Measurements from ENCODE around the gene DDX51. TPM values are rescaled to one million over a fixed set of nuclear protein-coding genes. Genes with fewer than 3 reads are reported as not detected.
"Not testable (repeated sequence)": the region's sequence is repeated elsewhere in the genome, so short reads cannot be mapped to it uniquely, and the experiment has no call there.

DDX51 gene
- total and polyA plus RNA-seq, 4 donors = 3.3 to 32.4 (median 14.6) TPM

GRCh38 chr12:132134653-132135183, 9.4 kb downstream of the DDX51 start:
- H3K36me3 ChIP-seq (ENCODE audit: control insufficient read depth in 1 of 2, insufficient read depth in 2 of 2, low read length in 1 of 2); H3K4me3 ChIP-seq (ENCODE audit: low read length in 2 of 2); H3K27me3 ChIP-seq (ENCODE audit: control insufficient read depth in 1 of 2, insufficient read depth in 2 of 2, low read length in 1 of 2); H3K4me1 ChIP-seq (ENCODE audit: control insufficient read depth in 1 of 2, insufficient read depth in 2 of 2, low read length in 2 of 2); H3K9me3 ChIP-seq (ENCODE audit: control insufficient read depth, low read length); H3K27ac ChIP-seq (ENCODE audit: low read depth in 1 of 2, low read length in 2 of 2); ATAC-seq (ENCODE audit: low FRiP score); intact Hi-C loops (cut with DNase I): not testable (repeated sequence)
- WGBS, 2 donors = 93 to 96% methylated on average over 24 to 38 of the region's 39 CpGs
- DNase-seq = peak in 1 of 2 donors; percentile 5

- Histone ChIP-seq H3K36me3 (ENCODE audit: control insufficient read depth in 1 of 2, insufficient read depth in 2 of 2, low read length in 1 of 2) (no peaks in the 10 kb centered on the region), H3K4me1 (ENCODE audit: control insufficient read depth in 1 of 2, insufficient read depth in 2 of 2, low read length in 2 of 2) (no peaks in the 10 kb centered on the region), H3K4me3 (ENCODE audit: low read length in 2 of 2) (no peak overlapping the region), H3K27me3 (ENCODE audit: control insufficient read depth in 1 of 2, insufficient read depth in 2 of 2, low read length in 1 of 2) (no peaks in the 10 kb centered on the region), H3K27ac (ENCODE audit: low read depth in 1 of 2, low read length in 2 of 2) (no peak overlapping the region), H3K9me3 (ENCODE audit: control insufficient read depth, low read length) (no peaks in the 10 kb centered on the region)
- ATAC-seq (ENCODE audit: low FRiP score) (peak; percentile 19), DNase-seq (peak in 1 of 2 donors; percentile 39)
- WGBS, 2 donors = 71 to 73% methylated on average over 26 to 27 of the region's 27 CpGs
- intact Hi-C loops (cut with DNase I) = no loop called here
Observed at GRCh38 chr12:132133952-132134652, 10.0 kb downstream of the DDX51 start.

GRCh38 chr12:132132609-132133430, 11.3 kb downstream of the DDX51 start:
- intact Hi-C loops (cut with DNase I) = no loop called here
- H3K27ac ChIP-seq (ENCODE audit: low read depth in 1 of 2, low read length in 2 of 2) = no peak overlapping the region
- no peaks in the 10 kb centered on the region for H3K9me3 ChIP-seq (ENCODE audit: control insufficient read depth, low read length)
- DNase-seq (peak in 1 of 2 donors; percentile 71), ATAC-seq (ENCODE audit: low FRiP score) (peak; percentile 65)
- H3K36me3 ChIP-seq (ENCODE audit: control insufficient read depth in 1 of 2, insufficient read depth in 2 of 2, low read length in 1 of 2) = no peaks in the 10 kb centered on the region
- no peaks in the 10 kb centered on the region for H3K27me3 ChIP-seq (ENCODE audit: control insufficient read depth in 1 of 2, insufficient read depth in 2 of 2, low read length in 1 of 2)
- no peaks in the 10 kb centered on the region for H3K4me1 ChIP-seq (ENCODE audit: control insufficient read depth in 1 of 2, insufficient read depth in 2 of 2, low read length in 2 of 2)
- no peak overlapping the region for H3K4me3 ChIP-seq (ENCODE audit: low read length in 2 of 2)
- WGBS, 2 donors = 90 to 91% methylated on average over 33 to 39 of the region's 39 CpGs

GRCh38 chr12:132131952-132132351, 12.2 kb downstream of the DDX51 start:
- no peaks in the 10 kb centered on the region for H3K9me3 ChIP-seq (ENCODE audit: control insufficient read depth, low read length)
- no peak for ATAC-seq (ENCODE audit: low FRiP score)
- no peaks in the 10 kb centered on the region for H3K4me1 ChIP-seq (ENCODE audit: control insufficient read depth in 1 of 2, insufficient read depth in 2 of 2, low read length in 2 of 2)
- peak in 1 of 2 donors; percentile 55 for DNase-seq
- intact Hi-C loops (cut with DNase I) = no loop called here
- WGBS, 2 donors = 91 to 92% methylated on average over 14 of the region's 14 CpGs
- no peaks in the 10 kb centered on the region for H3K27me3 ChIP-seq (ENCODE audit: control insufficient read depth in 1 of 2, insufficient read depth in 2 of 2, low read length in 1 of 2)
- peaks cover 0 to 2% of the 10 kb centered on the region in 2 donors for H3K36me3 ChIP-seq (ENCODE audit: control insufficient read depth in 1 of 2, insufficient read depth in 2 of 2, low read length in 1 of 2)
- H3K27ac ChIP-seq (ENCODE audit: low read depth in 1 of 2, low read length in 2 of 2) = no peak overlapping the region
- H3K4me3 ChIP-seq (ENCODE audit: low read length in 2 of 2) = no peak overlapping the region

GRCh38 chr12:132131229-132131628, 12.9 kb downstream of the DDX51 start:
- WGBS, 2 donors = 97 to 98% methylated on average over 14 of the region's 14 CpGs
- Histone ChIP-seq H3K27ac (ENCODE audit: low read depth in 1 of 2, low read length in 2 of 2) (no peak overlapping the region), H3K4me1 (ENCODE audit: control insufficient read depth in 1 of 2, insufficient read depth in 2 of 2, low read length in 2 of 2) (no peaks in the 10 kb centered on the region), H3K27me3 (ENCODE audit: control insufficient read depth in 1 of 2, insufficient read depth in 2 of 2, low read length in 1 of 2) (no peaks in the 10 kb centered on the region), H3K4me3 (ENCODE audit: low read length in 2 of 2) (no peak overlapping the region), H3K9me3 (ENCODE audit: control insufficient read depth, low read length) (no peaks in the 10 kb centered on the region), H3K36me3 (ENCODE audit: control insufficient read depth in 1 of 2, insufficient read depth in 2 of 2, low read length in 1 of 2) (peaks cover 0 to 6% of the 10 kb centered on the region in 2 donors)
- no peak for ATAC-seq (ENCODE audit: low FRiP score)
- DNase-seq = peak in 1 of 2 donors; percentile 45
- intact Hi-C loops (cut with DNase I) = no loop called here

GRCh38 chr12:132130690-132131089, 13.4 kb downstream of the DDX51 start:
- Histone ChIP-seq H3K27me3 (ENCODE audit: control insufficient read depth in 1 of 2, insufficient read depth in 2 of 2, low read length in 1 of 2) (no peaks in the 10 kb centered on the region), H3K36me3 (ENCODE audit: control insufficient read depth in 1 of 2, insufficient read depth in 2 of 2, low read length in 1 of 2) (peaks cover 0 to 6% of the 10 kb centered on the region in 2 donors), H3K4me1 (ENCODE audit: control insufficient read depth in 1 of 2, insufficient read depth in 2 of 2, low read length in 2 of 2) (no peaks in the 10 kb centered on the region), H3K9me3 (ENCODE audit: control insufficient read depth, low read length) (no peaks in the 10 kb centered on the region), H3K27ac (ENCODE audit: low read depth in 1 of 2, low read length in 2 of 2) (no peak overlapping the region), H3K4me3 (ENCODE audit: low read length in 2 of 2) (no peak overlapping the region)
- ATAC-seq (ENCODE audit: low FRiP score) = no peak
- intact Hi-C loops (cut with DNase I) = no loop called here
- DNase-seq = peak in 1 of 2 donors; percentile 36
- 94 to 95% methylated on average over 14 of the region's 14 CpGs for WGBS, 2 donors

- Histone ChIP-seq H3K27ac (ENCODE audit: low read depth in 1 of 2, low read length in 2 of 2) (no peak overlapping the region), H3K9me3 (ENCODE audit: control insufficient read depth, low read length) (no peaks in the 10 kb centered on the region), H3K4me3 (ENCODE audit: low read length in 2 of 2) (no peak overlapping the region), H3K36me3 (ENCODE audit: control insufficient read depth in 1 of 2, insufficient read depth in 2 of 2, low read length in 1 of 2) (peaks cover 0 to 8% of the 10 kb centered on the region in 2 donors), H3K27me3 (ENCODE audit: control insufficient read depth in 1 of 2, insufficient read depth in 2 of 2, low read length in 1 of 2) (no peaks in the 10 kb centered on the region), H3K4me1 (ENCODE audit: control insufficient read depth in 1 of 2, insufficient read depth in 2 of 2, low read length in 2 of 2) (no peaks in the 10 kb centered on the region)
- intact Hi-C loops (cut with DNase I) = no loop called here
- ATAC-seq (ENCODE audit: low FRiP score) (no peak), DNase-seq (peak in 1 of 2 donors; percentile 5)
- 97 to 99% methylated on average over 3 of the region's 3 CpGs for WGBS, 2 donors
Observed at GRCh38 chr12:132129007-132129406, 15.1 kb downstream of the DDX51 start.

GRCh38 chr12:132127041-132127440, 17.1 kb downstream of the DDX51 start:
- Histone ChIP-seq H3K4me1 (ENCODE audit: control insufficient read depth in 1 of 2, insufficient read depth in 2 of 2, low read length in 2 of 2) (no peaks in the 10 kb centered on the region), H3K27ac (ENCODE audit: low read depth in 1 of 2, low read length in 2 of 2) (no peak overlapping the region), H3K4me3 (ENCODE audit: low read length in 2 of 2) (no peak overlapping the region), H3K27me3 (ENCODE audit: control insufficient read depth in 1 of 2, insufficient read depth in 2 of 2, low read length in 1 of 2) (no peaks in the 10 kb centered on the region), H3K36me3 (ENCODE audit: control insufficient read depth in 1 of 2, insufficient read depth in 2 of 2, low read length in 1 of 2) (peaks cover 0 to 11% of the 10 kb centered on the region in 2 donors), H3K9me3 (ENCODE audit: control insufficient read depth, low read length) (no peaks in the 10 kb centered on the region)
- ATAC-seq (ENCODE audit: low FRiP score) (no peak), DNase-seq (no peak)
- intact Hi-C loops (cut with DNase I) = no loop called here
- 98 to 100% methylated on average over 8 of the region's 8 CpGs for WGBS, 2 donors
